Upper lobe of left lung (tissue), 6 donors: ENCODE measurements around the gene LRRC46. TPM values are rescaled to one million over a fixed set of nuclear protein-coding genes. Genes with fewer than 3 reads are reported as not detected.

Experiments
- ATAC-seq, 2 donors: fragments of 200-7000 bp; cut with Tn5 transposase; one replicate each; pipeline ENCODE4 v1.9.1; 2022; ENCODE audit warnings: mild to moderate bottlenecking in 2 of 2, moderate library complexity in 2 of 2; ENCODE audit not compliant: low FRiP score in 2 of 2
- DNase-seq, 2 donors: peaks; one replicate each; pipeline ENCODE4 v3.0.0-alpha.2; 2019 to 2020
- H3K27ac ChIP-seq, 4 donors: fragments of 200-600 bp; sonication (generic); one replicate each; pipeline ENCODE4 v1.5.1; 2016 to 2019
- H3K27me3 ChIP-seq, 4 donors: fragments of 200-600 bp; sonication (generic); one replicate each; pipeline ENCODE4 v1.5.1; 2017 to 2019
- H3K36me3 ChIP-seq, 4 donors: fragments of 200-600 bp; sonication (generic); one replicate each; pipeline ENCODE4 v1.5.1; 2016 to 2019
- H3K4me1 ChIP-seq, 4 donors: fragments of 200-600 bp; sonication (generic); one replicate each; pipeline ENCODE4 v1.5.1; 2018 to 2019
- H3K4me3 ChIP-seq, 4 donors: fragments of 200-600 bp; sonication (generic); one replicate each; pipeline ENCODE4 v1.5.1; 2017 to 2019; ENCODE audit warnings: mild to moderate bottlenecking in 2 of 4, moderate library complexity in 1 of 4
- H3K9me3 ChIP-seq, 4 donors: fragments of 200-600 bp; sonication (generic); one replicate each; pipeline ENCODE4 v1.5.1; 2018 to 2019
- CTCF ChIP-seq, 6 experiments: fragments of 450-650 bp in 4 of 6; fragments of 200-600 bp in 2 of 6; sonication (generic) in 2 of 6; IDR thresholded peaks; one replicate each; pipeline ENCODE4 v1.5.1; 2016 to 2019; ENCODE audit warnings: antibody characterized with exemption in 6 of 6
- EP300 ChIP-seq, 4 donors: sonication (generic); formaldehyde crosslinking; IDR thresholded peaks; one replicate each; pipeline ENCODE4 v1.5.1; 2017; ENCODE audit warnings: antibody characterized with exemption in 4 of 4, control low read depth in 2 of 4
- POLR2A ChIP-seq, 4 donors: fragments of 450-650 bp; IDR thresholded peaks; one replicate each; pipeline ENCODE4 v1.5.1; 2016 to 2017; ENCODE audit warnings: antibody characterized with exemption in 4 of 4, mild to moderate bottlenecking in 2 of 4
- POLR2AphosphoS5 ChIP-seq, 2 donors: sonication (generic); formaldehyde crosslinking; IDR thresholded peaks; one replicate each; pipeline ENCODE4 v1.5.1; 2017; ENCODE audit warnings: antibody characterized with exemption in 2 of 2
- WGBS, 2 donors: methylation state at CpG; one replicate each; pipeline ENCODE4 v1.1.5; 2017 to 2018; 5-methylcytosine and 5-hydroxymethylcytosine counted together
- total RNA-seq, 6 donors: library from RNA; depleted of rRNA in 4 of 6; stranded (reverse); fragments of >200 nt in 4 of 6; gene quantifications; one replicate each; pipeline versions ENCODE4 v1.1.0 to v1.2.1, GENCODE V29; 2016 to 2021
- donor health status: DM: no; HTN: no; CAD: no; lungs with moderate emphysema.
- donor health status: DM: no; HTN: yes; CAD: no; lungs with severe emphysema.

LRRC46 gene
- total RNA-seq, 6 donors from 2014 or later = 0.49 to 23.5 (median 9.1) TPM

GRCh38 chr17:47806026-47806912 lies 25.2 kb upstream of the LRRC46 start:
- no peak for ATAC-seq
- Histone ChIP-seq H3K4me1 (peaks cover 0 to 11% (median 6%) of the 10 kb centered on the region in 4 donors), H3K4me3 (no peak overlapping the region), H3K27me3 (peaks cover 0 to 3% (median 0%) of the 10 kb centered on the region in 4 donors), H3K27ac (no peak overlapping the region), H3K9me3 (no peaks in the 10 kb centered on the region), H3K36me3 (peaks cover 4 to 48% (median 30%) of the 10 kb centered on the region in 4 donors)
- DNase-seq = no peak
- WGBS, 2 donors = 85 to 89% methylated on average over 16 of the region's 16 CpGs
- TF ChIP-seq POLR2A (IDR thresholded peaks at IDR 0.05) = no peak
- no peak for TF ChIP-seq CTCF (IDR thresholded peaks at IDR 0.05)
- no peak for TF ChIP-seq EP300 (IDR thresholded peaks at IDR 0.05)

- Histone ChIP-seq H3K27ac (no peak overlapping the region), H3K4me3 (no peak overlapping the region), H3K27me3 (peaks cover 0 to 2% (median 0%) of the 10 kb centered on the region in 4 donors), H3K36me3 (peaks cover 4 to 54% (median 32%) of the 10 kb centered on the region in 4 donors), H3K4me1 (peaks cover 0 to 11% (median 6%) of the 10 kb centered on the region in 4 donors), H3K9me3 (no peaks in the 10 kb centered on the region)
- ATAC-seq = no peak
- 90 to 92% methylated on average over 9 of the region's 9 CpGs for WGBS, 2 donors
- TF ChIP-seq POLR2A (IDR thresholded peaks at IDR 0.05) (no peak), EP300 (IDR thresholded peaks at IDR 0.05) (no peak), CTCF (IDR thresholded peaks at IDR 0.05) (no peak), POLR2AphosphoS5 (IDR thresholded peaks at IDR 0.05) (no peak)
- DNase-seq = no peak
Measured at GRCh38 chr17:47806913-47807255, 24.6 kb upstream of the LRRC46 start.

- DNase-seq = peak in 1 of 2 donors; percentile 8
- H3K36me3 ChIP-seq = peaks cover 4 to 59% (median 35%) of the 10 kb centered on the region in 4 donors
- WGBS, 2 donors = 83 to 84% methylated on average over 11 of the region's 11 CpGs
Measured at GRCh38 chr17:47807421-47807820, 24.0 kb upstream of the LRRC46 start.

DNA sequence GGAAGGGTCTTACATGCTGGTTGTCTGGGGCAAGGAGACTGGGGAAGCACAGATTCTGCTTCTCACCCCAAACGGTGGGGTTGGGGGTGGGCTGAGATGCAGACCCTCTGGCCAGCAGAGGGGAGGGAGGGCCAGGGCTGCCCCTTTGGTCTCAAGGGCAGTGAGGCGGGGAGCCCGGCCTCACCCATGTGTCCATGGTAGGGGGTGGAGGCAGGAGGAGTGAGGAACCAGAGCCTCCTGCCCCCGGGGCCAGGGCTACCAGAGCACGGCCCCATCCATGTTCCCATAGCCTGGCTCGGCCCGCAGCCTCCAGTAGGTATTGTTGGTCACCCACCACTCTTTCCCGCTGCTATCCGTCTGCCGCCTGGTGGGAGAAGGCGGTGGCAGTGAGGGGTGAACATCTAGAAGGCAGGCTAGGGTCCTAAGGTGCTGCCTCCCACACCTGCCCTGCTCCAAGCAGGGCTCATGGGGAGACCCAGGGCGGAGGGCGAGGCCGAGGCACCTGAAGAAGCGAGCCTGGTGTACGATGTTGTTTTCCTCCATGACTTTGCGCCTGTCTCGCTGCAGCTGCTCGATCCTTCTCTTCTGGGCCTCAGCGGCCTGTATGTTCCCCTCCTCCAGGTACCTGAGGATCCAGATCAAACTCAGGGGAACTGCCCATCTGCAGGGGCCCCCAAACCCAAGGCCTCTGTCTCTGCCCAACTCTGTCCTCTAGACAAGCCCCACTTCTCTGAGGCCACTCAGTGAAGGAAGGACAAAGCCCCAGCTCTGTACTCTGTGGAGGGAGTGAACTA lies 23.2 kb upstream of the LRRC46 start:
- WGBS, 2 donors = 87 to 92% methylated on average over 15 to 20 of the region's 20 CpGs
- Histone ChIP-seq H3K27ac (peak overlapping the region in 1 of 4 donors; percentile 8), H3K36me3 (peaks cover 8 to 67% (median 39%) of the 10 kb centered on the region in 4 donors), H3K9me3 (no peaks in the 10 kb centered on the region), H3K27me3 (no peaks in the 10 kb centered on the region), H3K4me3 (no peak overlapping the region), H3K4me1 (peaks cover 0 to 11% (median 6%) of the 10 kb centered on the region in 4 donors)
- no peak for ATAC-seq
- no peak for TF ChIP-seq CTCF (IDR thresholded peaks at IDR 0.05)
- TF ChIP-seq EP300 (IDR thresholded peaks at IDR 0.05) = no peak
- no peak for TF ChIP-seq POLR2AphosphoS5 (IDR thresholded peaks at IDR 0.05)
- no peak for TF ChIP-seq POLR2A (IDR thresholded peaks at IDR 0.05)
- DNase-seq = peak in 1 of 2 donors; percentile 9

More at GRCh38 chr17:47807421-47807820, 24.0 kb upstream of the LRRC46 start:
- H3K4me1 ChIP-seq = peaks cover 0 to 11% (median 6%) of the 10 kb centered on the region in 4 donors
- ATAC-seq = no peak
- TF ChIP-seq POLR2AphosphoS5 (IDR thresholded peaks at IDR 0.05) (no peak), POLR2A (IDR thresholded peaks at IDR 0.05) (no peak), EP300 (IDR thresholded peaks at IDR 0.05) (no peak), CTCF (IDR thresholded peaks at IDR 0.05) (no peak)
- H3K27ac ChIP-seq = no peak overlapping the region
- H3K4me3 ChIP-seq = no peak overlapping the region
- no peaks in the 10 kb centered on the region for H3K9me3 ChIP-seq
- H3K27me3 ChIP-seq = no peaks in the 10 kb centered on the region
